Keratinocyte (primary cell): Measurements from ENCODE around the gene TSACC. TPM values are rescaled to one million over a fixed set of nuclear protein-coding genes. Genes with fewer than 3 reads are reported as not detected.

ENCODE experiments used
- DNase-seq: peaks from one replicate; pipeline ENCODE4 v3.0.0-alpha.2; 2011; ENCODE audit warnings: low read depth, missing footprints, low spot score
- FAIRE-seq: peaks from 2 replicates; lab custom pipeline; 2011; peaks lifted over from hg19 to GRCh38; lab: Jason Lieb, UNC
- H2AFZ ChIP-seq: 2 replicates; pipeline ENCODE4 v1.6.0; 2012; ENCODE audit warnings: low read length, control low read depth, inconsistent platforms; ENCODE audit not compliant: control insufficient read depth
- H3K27ac ChIP-seq: 2 replicates; pipeline ENCODE4 v1.5.1; 2011; ENCODE audit warnings: low read length; ENCODE audit not compliant: control insufficient read depth, insufficient read depth
- H3K27me3 ChIP-seq: 3 replicates; pipeline ENCODE4 v1.6.0; 2011; ENCODE audit warnings: low read length; ENCODE audit not compliant: control insufficient read depth, insufficient read depth; ENCODE audit errors: extremely low read depth
- H3K36me3 ChIP-seq, 2 experiments: 2 replicates in 1 of 2; 3 replicates in 1 of 2; pipeline ENCODE4 v1.5.1; 2011; ENCODE audit warnings: low read length in 2 of 2, mild to moderate bottlenecking in 1 of 2; ENCODE audit not compliant: control insufficient read depth in 2 of 2, insufficient read depth in 2 of 2; ENCODE audit errors: extremely low read depth in 1 of 2
- H3K4me1 ChIP-seq: 3 replicates; pipeline ENCODE4 v1.5.1; 2011; ENCODE audit warnings: low read length; ENCODE audit not compliant: control insufficient read depth, insufficient read depth; ENCODE audit errors: extremely low read depth
- H3K4me2 ChIP-seq: 3 replicates; pipeline ENCODE4 v1.6.0; 2011; ENCODE audit warnings: low read depth, low read length; ENCODE audit not compliant: control insufficient read depth, insufficient read depth; ENCODE audit errors: extremely low read depth
- H3K4me3 ChIP-seq, 3 experiments: fragments of 200-600 bp in 1 of 3; sonication (generic) in 1 of 3; 2 replicates in 2 of 3; 3 replicates in 1 of 3; pipeline ENCODE4 v1.5.1; 2011 to 2016; ENCODE audit warnings: low read length in 3 of 3, mild to moderate bottlenecking in 3 of 3, control low read depth in 2 of 3, inconsistent platforms in 1 of 3, low read depth in 1 of 3, mixed read lengths in 1 of 3, mixed run types in 1 of 3, moderate library complexity in 1 of 3; ENCODE audit not compliant: control insufficient read depth in 2 of 3, insufficient read depth in 2 of 3; ENCODE audit errors: extremely low read depth in 1 of 3
- H3K79me2 ChIP-seq: 2 replicates; pipeline ENCODE4 v1.6.0; 2012; ENCODE audit warnings: low read length; ENCODE audit not compliant: control insufficient read depth, insufficient read depth
- H3K9ac ChIP-seq: 3 replicates; pipeline ENCODE4 v1.6.0; 2011; ENCODE audit warnings: low read length; ENCODE audit not compliant: control insufficient read depth, insufficient read depth; ENCODE audit errors: extremely low read depth
- H3K9me1 ChIP-seq: 3 replicates; pipeline ENCODE4 v1.6.0; 2011; ENCODE audit warnings: low read length; ENCODE audit not compliant: control insufficient read depth, insufficient read depth; ENCODE audit errors: extremely low read depth
- H3K9me3 ChIP-seq: 2 replicates; pipeline ENCODE4 v1.5.1; 2012; ENCODE audit warnings: low read depth, low read length; ENCODE audit not compliant: control insufficient read depth
- H4K20me1 ChIP-seq: 3 replicates; pipeline ENCODE4 v1.6.0; 2011; ENCODE audit warnings: low read length; ENCODE audit not compliant: control insufficient read depth, insufficient read depth; ENCODE audit errors: extremely low read depth
- CTCF ChIP-seq, 3 experiments: IDR thresholded peaks in 1 of 3; conservative IDR thresholded peaks in 1 of 3; optimal IDR thresholded peaks in 1 of 3; 2 replicates in 2 of 3; 3 replicates in 1 of 3; pipeline versions ENCODE3 to v1.5.1; 2011; ENCODE audit warnings: low read length in 3 of 3, mild to moderate bottlenecking in 3 of 3, moderate library complexity in 2 of 3, control low read depth in 1 of 3, inconsistent platforms in 1 of 3; ENCODE audit not compliant: insufficient read depth in 2 of 3; ENCODE audit errors: extremely low read depth in 1 of 3
- EZH2 ChIP-seq: IDR thresholded peaks from one replicate; pipeline ENCODE4 v1.6.1; 2012; ENCODE audit warnings: inconsistent platforms, mild to moderate bottlenecking, low read length, moderate library complexity
- dilution Hi-C: fragments of 300-500 bp; cut with MboI; formaldehyde crosslinking; loops from one replicate; pipeline ENCODE4 v1.7.0; 2020; ENCODE audit warnings: low sequenced_read_pairs; ENCODE audit not compliant: extremely low pct_ligation_motif_present
- polyA plus RNA-seq, 5 experiments: library from polyadenylated mRNA; depleted of rRNA in 3 of 5; stranded (reverse) in 3 of 5; stranded (forward) in 1 of 5; unstranded in 1 of 5; fragments of >200 nt; gene quantifications; 1 replicate in 1 of 5; 2 replicates in 3 of 5; 3 replicates in 1 of 5; pipeline versions ENCODE4 v1.2.1 to v1.2.3, GENCODE V29; 2011 to 2012; ENCODE audit warnings: missing spikeins in 2 of 5, low read depth in 1 of 5, low replicate concordance in 1 of 5

The TSACC gene
- polyA plus RNA-seq, 1 donor (not counting 4 experiments of a cell fraction or from before 2014, with no cell fraction given): 2.5 TPM

GRCh38 chr1:156371553-156372264 is 33.4 kb downstream of the TSACC start:
- no peaks in the 10 kb centered on the region for H3K4me1 ChIP-seq
- H2AFZ ChIP-seq: no peak overlapping the region
- no peaks in the 10 kb centered on the region for H3K9me3 ChIP-seq
- no peaks in the 10 kb centered on the region for H4K20me1 ChIP-seq
- DNase-seq (no peak), FAIRE-seq (no peak)
- no peak for TF ChIP-seq EZH2
- TF ChIP-seq CTCF (optimal IDR thresholded peaks at IDR 0.05 in 1 of 3, IDR thresholded peaks at IDR 0.05 in 1 of 3, conservative IDR thresholded peaks at IDR 0.05 in 1 of 3; ENCODE audit: extremely low read depth in 1 of 3, insufficient read depth in 2 of 3, low read length in 3 of 3): no peak
- no peaks in the 10 kb centered on the region for H3K79me2 ChIP-seq
- H3K4me2 ChIP-seq: no peak overlapping the region
- H3K9ac ChIP-seq: no peak overlapping the region
- no peaks in the 10 kb centered on the region for H3K36me3 ChIP-seq
- peaks cover 16% of the 10 kb centered on the region for H3K27me3 ChIP-seq
- no peak overlapping the region for H3K4me3 ChIP-seq
- H3K9me1 ChIP-seq: no peaks in the 10 kb centered on the region
- no peak overlapping the region for H3K27ac ChIP-seq
- dilution Hi-C loops: no loop called here

DNA sequence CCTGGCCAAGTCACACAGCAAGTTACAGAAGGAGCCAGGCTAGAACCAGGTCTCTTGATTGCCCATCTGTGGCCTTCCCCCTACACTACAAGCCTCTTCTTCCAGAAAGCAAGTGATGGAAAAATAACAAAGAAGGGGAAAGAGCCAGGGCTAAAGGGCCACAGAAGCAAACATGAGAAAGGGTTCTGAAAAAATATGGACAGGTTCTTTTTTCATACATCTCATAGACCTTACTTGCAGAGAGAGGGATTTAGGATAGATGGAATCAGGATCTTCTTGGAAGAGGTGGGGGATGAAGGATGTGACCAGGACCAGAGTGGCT is 33.9 kb downstream of the TSACC start:
- dilution Hi-C loops: no loop called here
- H4K20me1 ChIP-seq: no peaks in the 10 kb centered on the region
- H3K27me3 ChIP-seq: peaks cover 13% of the 10 kb centered on the region
- no peaks in the 10 kb centered on the region for H3K9me3 ChIP-seq
- no peak overlapping the region for H3K4me2 ChIP-seq
- H3K4me1 ChIP-seq: no peaks in the 10 kb centered on the region
- FAIRE-seq (no peak), DNase-seq (no peak)
- no peaks in the 10 kb centered on the region for H3K36me3 ChIP-seq
- H3K4me3 ChIP-seq: no peak overlapping the region
- H2AFZ ChIP-seq: no peak overlapping the region
- H3K9me1 ChIP-seq: no peaks in the 10 kb centered on the region
- H3K9ac ChIP-seq: no peak overlapping the region
- no peak for TF ChIP-seq CTCF (optimal IDR thresholded peaks at IDR 0.05 in 1 of 3, IDR thresholded peaks at IDR 0.05 in 1 of 3, conservative IDR thresholded peaks at IDR 0.05 in 1 of 3; ENCODE audit: extremely low read depth in 1 of 3, insufficient read depth in 2 of 3, low read length in 3 of 3)
- TF ChIP-seq EZH2: no peak
- H3K27ac ChIP-seq: no peak overlapping the region
- no peaks in the 10 kb centered on the region for H3K79me2 ChIP-seq
